Activated CD4-positive, alpha-beta T cell treated with anti-CD3 and anti-CD28 coated beads for 1 hour (primary cell): Measurements from ENCODE around the gene MSN.
"Not testable (repeated sequence)": the region's sequence is repeated elsewhere in the genome, so short reads cannot be mapped to it uniquely, and the experiment has no call there.

Source experiments
- DNase-seq: peaks from one replicate; pipeline ENCODE4 v3.0.0-alpha.2; 2020

MSN gene

GRCh38 chrX:65723706-65724105, 56.3 kb downstream of the MSN start:
- DNase-seq = no peak

GRCh38 chrX:65726715-65727114, 59.3 kb downstream of the MSN start:
- no peak for DNase-seq

- DNase-seq = no peak
These were observed 64.3 kb downstream of the MSN start for GRCh38 chrX:65731684-65732289.

- no peak for DNase-seq
These were observed 73.5 kb downstream of the MSN start for GRCh38 chrX:65740909-65741308.

- no peak for DNase-seq
These were observed 74.4 kb downstream of the MSN start for GRCh38 chrX:65741823-65742222.

- no peak for DNase-seq
These were observed 77.5 kb downstream of the MSN start for GRCh38 chrX:65744965-65745364.

GRCh38 chrX:65745427-65745826, 78.0 kb downstream of the MSN start:
- DNase-seq = no peak

GRCh38 chrX:65745992-65746391, 78.5 kb downstream of the MSN start:
- DNase-seq = no peak

- DNase-seq = no peak
These were observed 83.4 kb downstream of the MSN start for GRCh38 chrX:65750674-65751469.

- no peak for DNase-seq
These were observed 84.1 kb downstream of the MSN start for GRCh38 chrX:65751519-65751918.

- DNase-seq = no peak
These were observed 84.8 kb downstream of the MSN start for GRCh38 chrX:65752294-65752693.

GRCh38 chrX:65755786-65756185, 88.3 kb downstream of the MSN start:
- no peak for DNase-seq

- no peak for DNase-seq
These were observed 90.5 kb downstream of the MSN start for GRCh38 chrX:65757943-65758342.

GRCh38 chrX:65758505-65758904, 91.1 kb downstream of the MSN start:
- DNase-seq = no peak

GRCh38 chrX:65759525-65759924, 92.1 kb downstream of the MSN start:
- not testable (repeated sequence) for DNase-seq

- DNase-seq = no peak
These were observed 102.3 kb downstream of the MSN start for GRCh38 chrX:65769564-65770292.

- DNase-seq = no peak
These were observed 105.4 kb downstream of the MSN start for GRCh38 chrX:65772842-65773241.

- DNase-seq = no peak
These were observed 114.4 kb downstream of the MSN start for GRCh38 chrX:65781845-65782244.

- DNase-seq = no peak
These were observed 116.3 kb downstream of the MSN start for GRCh38 chrX:65783746-65784145.
